GM12892 (cell line): ENCODE measurements around the gene SCP2.

Experiments
- POLR2A ChIP-seq: IDR thresholded peaks from 2 replicates; pipeline ENCODE4 v1.6.1; 2011; ENCODE audit warnings: low read depth, low read length, control low read depth
- POLR2AphosphoS5 ChIP-seq: IDR thresholded peaks from 2 replicates; pipeline ENCODE4 v1.6.1; 2011; ENCODE audit warnings: low read depth, low read length, control low read depth
- TAF1 ChIP-seq: IDR thresholded peaks from 2 replicates; pipeline ENCODE4 v1.6.1; 2011; ENCODE audit warnings: low read depth, mild to moderate bottlenecking, control low read depth, low read length, borderline replicate concordance

- TF ChIP-seq POLR2A (no peak), POLR2AphosphoS5 (no peak), TAF1 (no peak)
Measured at GRCh38 chr1:52919723-52920483, 7.2 kb upstream of the SCP2 start.
